ENCODE measurements around the gene SMO. TPM values are rescaled to one million over a fixed set of nuclear protein-coding genes. Genes with fewer than 3 reads are reported as not detected.
A peak's percentile ranks its signal among the peaks of the same experiment; 100 is the strongest.

Gene SMO
- total and polyA plus RNA-seq, 2 donors (not counting 1 experiment from before 2014, with no cell fraction given): 0.39 to 1.4 TPM

- H3K27ac ChIP-seq (ENCODE audit: low read length in 2 of 2): peak overlapping the region; percentile 1 to 97
- H3K4me3 Mint-ChIP-seq: peak overlapping the region; percentile 14
- ATAC-seq (ENCODE audit: low read depth) (no peak), DNase-seq (no peak)
- ChIA-PET POLR2A (interaction anchor here (0.6 kb wide), 1 partner anchor 13 kb away, joined by 3 read pairs; no protein-coding TSS in a partner anchor), CTCF (interaction anchor here (0.7 to 8.9 kb wide), 7 partner anchors 9 to 723 kb away, joined by 3 to 168 read pairs (median 5); no protein-coding TSS in a partner anchor)
- peaks cover 77% of the 10 kb centered on the region for H3K4me1 Mint-ChIP-seq
- no peak overlapping the region for H2AFZ ChIP-seq (ENCODE audit: insufficient read depth, low read depth, low read length, poor library complexity, severe bottlenecking)
- H3K79me2 ChIP-seq (ENCODE audit: control insufficient read depth, insufficient read depth, low read length): peaks cover 99% of the 10 kb centered on the region
- 53% methylated on average over 5 of the region's 8 CpGs for WGBS (ENCODE audit: insufficient coverage)
- no peak overlapping the region for H3K9ac ChIP-seq (ENCODE audit: low read length)
- peaks cover 51 to 53% of the 10 kb centered on the region in 2 donors for H3K4me1 ChIP-seq (ENCODE audit: control insufficient read depth in 2 of 2, insufficient read depth in 2 of 2, low read length in 2 of 2)
- H3K27me3 ChIP-seq (replicated peaks in 1 of 4; ENCODE audit: control extremely low read depth in 1 of 4, control insufficient read depth in 3 of 4, insufficient read depth in 4 of 4, low read length in 3 of 4): no peaks in the 10 kb centered on the region
- peaks cover 0 to 35% of the 10 kb centered on the region in 2 experiments for H3K36me3 ChIP-seq (replicated peaks in 1 of 2; ENCODE audit: control extremely low read depth in 1 of 2, control insufficient read depth in 1 of 2, extremely low read depth in 1 of 2, insufficient read depth in 2 of 2, low read length in 1 of 2)
- no peak for TF ChIP-seq CTCF (IDR thresholded peaks at IDR 0.05)
- TF ChIP-seq EZH2 (IDR thresholded peaks at IDR 0.05; ENCODE audit: borderline replicate concordance, insufficient read depth, low read depth, low read length, poor library complexity, severe bottlenecking): no peak
- no peak overlapping the region for H3K4me3 ChIP-seq (ENCODE audit: control extremely low read depth in 1 of 5, extremely low read depth in 1 of 5, insufficient read depth in 1 of 5, low read depth in 2 of 5, low read length in 4 of 5)
- H3K4me2 ChIP-seq (replicated peaks; ENCODE audit: low read depth, low read length, poor library complexity, severe bottlenecking): peak overlapping the region; percentile 79
- peaks cover 49% of the 10 kb centered on the region for H4K20me1 ChIP-seq (ENCODE audit: control insufficient read depth, insufficient read depth, low read length, poor library complexity, severe bottlenecking)
- no peaks in the 10 kb centered on the region for H3K9me3 Mint-ChIP-seq (ENCODE audit: insufficient read depth)
- H3K27me3 Mint-ChIP-seq: no peaks in the 10 kb centered on the region
- H3K9me3 ChIP-seq (ENCODE audit: control extremely low read depth in 1 of 3, control insufficient read depth in 2 of 3, insufficient read depth in 1 of 3, low read length in 2 of 3): no peaks in the 10 kb centered on the region
- intact Hi-C loops (cut with micrococcal nuclease): no loop called here
- peak overlapping the region; percentile 99 for H3K27ac Mint-ChIP-seq
These were observed 38.0 kb upstream of the SMO start for GRCh38 chr7:129150199-129150996.

DNA sequence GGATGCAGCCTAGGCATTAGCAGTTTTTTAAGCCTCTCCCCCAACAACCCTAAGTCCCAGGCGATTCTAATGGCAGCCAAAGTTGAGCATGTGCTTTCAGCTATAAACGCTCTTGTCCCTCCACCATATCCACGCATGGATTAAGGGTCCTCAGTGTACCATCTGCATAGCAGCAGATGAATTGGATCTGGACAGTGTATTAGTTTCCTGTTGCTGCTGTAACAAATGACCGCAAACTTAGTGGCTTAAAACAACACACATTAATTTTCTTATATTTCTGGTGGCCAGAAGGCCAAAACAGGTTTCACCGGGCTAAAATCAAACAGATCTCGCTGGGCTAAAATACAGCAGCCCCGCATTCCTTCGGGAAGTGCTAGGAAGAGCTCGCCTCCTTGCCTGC is 30.8 kb upstream of the SMO start:
- Mint-ChIP-seq H3K27me3 (no peaks in the 10 kb centered on the region), H3K27ac (no peak overlapping the region), H3K4me3 (no peak overlapping the region), H3K4me1 (peaks cover 68% of the 10 kb centered on the region), H3K9me3 (ENCODE audit: insufficient read depth) (no peaks in the 10 kb centered on the region)
- H2AFZ ChIP-seq (ENCODE audit: insufficient read depth, low read depth, low read length, poor library complexity, severe bottlenecking): no peak overlapping the region
- CTCF ChIA-PET: interaction anchor here (0.8 to 9.4 kb wide), 2 partner anchors 10 to 61 kb away, joined by 3 to 168 read pairs; partner anchors contain the start of gene TSPAN33
- H3K9me3 ChIP-seq (ENCODE audit: control extremely low read depth in 1 of 3, control insufficient read depth in 2 of 3, insufficient read depth in 1 of 3, low read length in 2 of 3): no peaks in the 10 kb centered on the region
- peak overlapping the region in 1 of 2 donors; percentile 3 for H3K27ac ChIP-seq (ENCODE audit: low read length in 2 of 2)
- H3K4me2 ChIP-seq (replicated peaks; ENCODE audit: low read depth, low read length, poor library complexity, severe bottlenecking): no peak overlapping the region
- POLR2A ChIA-PET: no interaction called here
- no peak for DNase-seq
- peaks cover 96% of the 10 kb centered on the region for H3K79me2 ChIP-seq (ENCODE audit: control insufficient read depth, insufficient read depth, low read length)
- peaks cover 4 to 33% of the 10 kb centered on the region in 2 experiments for H3K36me3 ChIP-seq (replicated peaks in 1 of 2; ENCODE audit: control extremely low read depth in 1 of 2, control insufficient read depth in 1 of 2, extremely low read depth in 1 of 2, insufficient read depth in 2 of 2, low read length in 1 of 2)
- peaks cover 64% of the 10 kb centered on the region for H4K20me1 ChIP-seq (ENCODE audit: control insufficient read depth, insufficient read depth, low read length, poor library complexity, severe bottlenecking)
- no peaks in the 10 kb centered on the region for H3K27me3 ChIP-seq (replicated peaks in 1 of 4; ENCODE audit: control extremely low read depth in 1 of 4, control insufficient read depth in 3 of 4, insufficient read depth in 4 of 4, low read length in 3 of 4)
- H3K9ac ChIP-seq (ENCODE audit: low read length): no peak overlapping the region
- TF ChIP-seq CTCF (IDR thresholded peaks at IDR 0.05): no peak
- TF ChIP-seq EZH2 (IDR thresholded peaks at IDR 0.05; ENCODE audit: borderline replicate concordance, insufficient read depth, low read depth, low read length, poor library complexity, severe bottlenecking): no peak
- intact Hi-C loops (cut with micrococcal nuclease): no loop called here
- no peak for ATAC-seq (ENCODE audit: low read depth)
- peaks cover 28 to 29% of the 10 kb centered on the region in 2 donors for H3K4me1 ChIP-seq (ENCODE audit: control insufficient read depth in 2 of 2, insufficient read depth in 2 of 2, low read length in 2 of 2)
- 100% methylated on average over 3 of the region's 9 CpGs for WGBS (ENCODE audit: insufficient coverage)
- H3K4me3 ChIP-seq (ENCODE audit: control extremely low read depth in 1 of 5, extremely low read depth in 1 of 5, insufficient read depth in 1 of 5, low read depth in 2 of 5, low read length in 4 of 5): no peak overlapping the region
